ENCODE measurements around the gene FAM111A.
"Not testable (repeated sequence)": the region's sequence is repeated elsewhere in the genome, so short reads cannot be mapped to it uniquely, and the experiment has no call there.

Gene FAM111A

DNA sequence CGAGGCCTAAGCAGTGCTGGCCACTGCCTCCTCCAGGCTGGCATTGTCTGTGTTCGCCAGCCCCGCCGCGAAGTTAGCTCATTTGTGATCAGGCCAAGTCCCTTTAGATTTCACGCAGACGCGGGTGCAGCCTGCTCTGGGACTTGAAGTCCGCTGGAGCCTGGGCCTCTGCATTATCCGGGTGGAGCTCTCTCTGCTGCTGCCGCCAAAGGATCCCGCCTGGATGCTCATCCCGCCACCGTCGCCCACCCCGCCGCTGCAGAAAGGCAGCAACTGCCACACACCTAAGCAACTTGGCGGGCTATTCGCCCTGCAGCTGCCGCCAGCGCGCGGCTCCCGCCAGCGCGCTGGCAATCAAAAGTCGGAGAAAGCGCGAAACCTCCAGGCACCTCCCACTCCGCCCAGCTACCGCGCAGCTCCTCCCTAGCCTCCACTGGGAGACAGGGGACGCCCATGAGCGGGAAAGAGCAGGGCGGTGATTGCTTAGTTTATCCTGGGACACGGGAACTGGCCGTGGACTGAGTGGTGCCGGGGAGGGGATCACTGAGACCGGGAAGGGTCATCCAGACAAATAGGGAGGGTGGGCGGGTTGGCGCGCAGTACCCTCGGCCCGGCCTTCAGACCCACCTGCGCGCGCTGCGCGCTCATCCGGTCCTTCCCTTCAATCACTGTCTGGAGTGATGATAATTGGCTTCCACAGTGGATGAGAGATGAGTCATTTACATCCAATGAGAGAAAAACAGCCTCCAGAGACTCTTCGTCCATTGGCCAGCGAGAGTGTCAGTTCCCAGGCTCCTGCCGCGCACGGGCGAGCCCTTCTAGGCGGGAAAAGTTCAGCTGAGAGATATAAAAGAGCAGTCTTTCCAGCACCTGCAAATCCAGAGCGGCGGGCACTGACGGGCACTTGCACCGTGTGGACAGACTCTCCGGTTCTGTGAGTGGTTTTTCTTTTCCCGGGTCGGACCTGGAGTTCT lies 36.0 kb upstream of the FAM111A start, which contains the start of gene FAM111B:
Gene FAM111B, plus strand, starts transcription at position 875 of the 974 bp plus-strand sequence. CDS start 2,389 bp downstream, outside the sequence.
- DNase-seq (ENCODE audit: low spot score) = peak; percentile 84
- in situ Hi-C loops (cut with MboI; ENCODE audit: low sequenced_read_pairs, unreplicated experiment) = no loop called here
- TF ChIP-seq, protein P1, sequence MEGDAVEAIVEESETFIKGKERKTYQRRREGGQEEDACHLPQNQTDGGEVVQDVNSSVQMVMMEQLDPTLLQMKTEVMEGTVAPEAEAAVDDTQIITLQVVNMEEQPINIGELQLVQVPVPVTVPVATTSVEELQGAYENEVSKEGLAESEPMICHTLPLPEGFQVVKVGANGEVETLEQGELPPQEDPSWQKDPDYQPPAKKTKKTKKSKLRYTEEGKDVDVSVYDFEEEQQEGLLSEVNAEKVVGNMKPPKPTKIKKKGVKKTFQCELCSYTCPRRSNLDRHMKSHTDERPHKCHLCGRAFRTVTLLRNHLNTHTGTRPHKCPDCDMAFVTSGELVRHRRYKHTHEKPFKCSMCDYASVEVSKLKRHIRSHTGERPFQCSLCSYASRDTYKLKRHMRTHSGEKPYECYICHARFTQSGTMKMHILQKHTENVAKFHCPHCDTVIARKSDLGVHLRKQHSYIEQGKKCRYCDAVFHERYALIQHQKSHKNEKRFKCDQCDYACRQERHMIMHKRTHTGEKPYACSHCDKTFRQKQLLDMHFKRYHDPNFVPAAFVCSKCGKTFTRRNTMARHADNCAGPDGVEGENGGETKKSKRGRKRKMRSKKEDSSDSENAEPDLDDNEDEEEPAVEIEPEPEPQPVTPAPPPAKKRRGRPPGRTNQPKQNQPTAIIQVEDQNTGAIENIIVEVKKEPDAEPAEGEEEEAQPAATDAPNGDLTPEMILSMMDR (IDR thresholded peaks at IDR 0.05; ENCODE audit: borderline replicate concordance, control extremely low read depth, extremely low read depth, insufficient read depth, missing control alignments) = no peak

DNA sequence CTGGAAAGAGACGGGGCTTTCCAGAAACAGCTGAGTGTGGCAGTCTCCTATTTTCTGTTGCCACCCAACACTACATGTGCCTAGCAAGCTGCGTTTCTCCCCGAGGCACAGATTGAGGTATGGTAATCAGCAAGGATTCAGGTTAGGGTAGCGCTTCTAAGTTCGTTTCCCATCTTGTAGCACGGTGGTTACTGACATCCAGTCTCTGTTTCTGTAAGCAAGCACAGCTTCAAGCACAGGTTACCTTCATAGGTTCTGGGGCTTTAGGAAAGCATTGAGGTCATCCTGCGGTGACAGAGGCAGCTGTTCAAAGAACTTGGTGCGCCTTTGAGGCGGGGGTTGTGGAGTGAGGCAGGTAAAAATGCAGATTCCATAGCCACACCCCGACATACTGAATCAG lies 34.9 kb upstream of the FAM111A start:
- in situ Hi-C loops (cut with MboI; ENCODE audit: low sequenced_read_pairs, unreplicated experiment); DNase-seq (ENCODE audit: low spot score): not testable (repeated sequence)

DNA sequence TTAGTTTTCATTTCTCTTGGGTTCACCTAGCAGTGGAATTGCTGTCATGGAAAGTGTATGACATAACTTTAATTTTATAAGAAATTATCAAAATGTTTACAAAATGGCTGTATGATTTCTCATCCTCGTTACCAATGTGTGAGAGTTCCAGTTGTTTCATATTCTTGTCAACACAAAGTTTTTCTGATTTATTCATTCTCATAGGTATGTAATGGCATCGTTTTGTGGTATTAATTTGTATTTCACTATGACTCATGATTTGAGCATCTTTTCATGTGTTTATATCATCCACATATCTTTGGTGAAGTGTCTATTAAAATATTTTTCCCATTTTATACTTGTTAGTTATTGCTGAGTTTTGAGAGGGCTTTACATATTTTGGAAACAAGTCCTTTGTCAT lies 30.2 kb upstream of the FAM111A start:
- in situ Hi-C loops (cut with MboI; ENCODE audit: low sequenced_read_pairs, unreplicated experiment) = no loop called here
- TF ChIP-seq, protein P1 (IDR thresholded peaks at IDR 0.05; ENCODE audit: borderline replicate concordance, control extremely low read depth, extremely low read depth, insufficient read depth, missing control alignments) = no peak
- DNase-seq (ENCODE audit: low spot score) = no peak

DNA sequence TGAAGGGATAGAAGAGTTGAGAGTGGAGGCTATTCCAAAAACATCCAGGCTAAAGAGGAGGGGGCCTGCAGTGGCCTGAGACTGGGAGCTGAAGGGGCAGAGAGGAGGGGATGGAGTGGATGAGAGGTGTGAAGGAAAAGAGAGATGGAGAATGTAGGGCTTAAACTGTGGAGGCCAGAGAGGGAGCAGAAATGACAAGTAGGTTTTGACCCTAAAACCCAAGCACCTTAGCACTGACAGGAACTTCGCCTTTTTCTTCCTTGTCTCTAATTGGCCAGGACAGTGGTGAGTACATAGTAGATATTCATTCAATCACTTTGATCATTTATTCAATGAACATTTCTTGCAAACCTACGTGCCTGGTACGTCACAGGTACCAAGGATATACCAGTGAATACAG lies 28.3 kb upstream of the FAM111A start:
- DNase-seq (ENCODE audit: low spot score) = no peak
- in situ Hi-C loops (cut with MboI; ENCODE audit: low sequenced_read_pairs, unreplicated experiment) = no loop called here
- TF ChIP-seq, protein P1 (IDR thresholded peaks at IDR 0.05; ENCODE audit: borderline replicate concordance, control extremely low read depth, extremely low read depth, insufficient read depth, missing control alignments) = no peak

DNA sequence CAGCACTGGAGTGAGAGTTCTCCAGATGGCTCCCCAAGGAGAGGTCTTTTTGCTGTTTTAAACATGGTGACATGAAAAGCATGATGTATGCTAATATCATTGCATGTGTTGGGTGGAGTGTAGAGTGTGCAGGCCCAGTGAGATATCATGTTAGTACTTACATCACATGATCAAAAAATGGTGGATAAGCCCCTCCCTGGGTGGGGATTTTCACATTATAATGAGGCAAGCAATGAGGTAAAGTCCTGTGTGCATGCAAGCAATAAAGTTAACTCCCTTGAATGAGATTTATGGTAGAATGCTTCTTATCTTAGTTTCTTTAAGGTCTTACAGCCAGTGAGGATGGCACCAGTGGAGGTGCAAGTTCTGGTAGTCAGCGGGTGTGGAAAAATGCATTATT lies 27.1 kb upstream of the FAM111A start:
- TF ChIP-seq, protein P1 (IDR thresholded peaks at IDR 0.05; ENCODE audit: borderline replicate concordance, control extremely low read depth, extremely low read depth, insufficient read depth, missing control alignments) = no peak
- in situ Hi-C loops (cut with MboI; ENCODE audit: low sequenced_read_pairs, unreplicated experiment) = no loop called here
- no peak for DNase-seq (ENCODE audit: low spot score)

DNA sequence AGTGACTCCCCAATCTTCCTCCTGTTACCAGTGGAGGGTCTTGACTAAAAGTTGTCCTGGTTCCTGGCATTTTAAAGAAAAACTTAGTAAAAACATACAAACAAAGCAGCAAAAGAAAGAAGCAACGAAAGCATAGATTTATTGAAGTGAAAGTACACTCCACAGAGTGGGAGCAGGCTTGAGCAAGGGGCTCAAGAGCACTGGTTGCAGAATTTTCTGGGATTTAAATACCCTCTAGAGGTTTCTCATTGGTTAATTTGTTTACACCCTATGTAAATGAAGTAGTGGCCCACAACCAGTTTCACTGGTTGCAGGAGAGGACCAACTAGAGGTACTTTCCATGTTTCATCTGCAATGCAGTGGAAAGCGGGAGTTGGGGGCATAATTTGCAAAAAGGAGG lies 24.9 kb upstream of the FAM111A start:
- DNase-seq (ENCODE audit: low spot score) = no peak
- in situ Hi-C loops (cut with MboI; ENCODE audit: low sequenced_read_pairs, unreplicated experiment) = no loop called here
- TF ChIP-seq, protein P1 (IDR thresholded peaks at IDR 0.05; ENCODE audit: borderline replicate concordance, control extremely low read depth, extremely low read depth, insufficient read depth, missing control alignments) = no peak

DNA sequence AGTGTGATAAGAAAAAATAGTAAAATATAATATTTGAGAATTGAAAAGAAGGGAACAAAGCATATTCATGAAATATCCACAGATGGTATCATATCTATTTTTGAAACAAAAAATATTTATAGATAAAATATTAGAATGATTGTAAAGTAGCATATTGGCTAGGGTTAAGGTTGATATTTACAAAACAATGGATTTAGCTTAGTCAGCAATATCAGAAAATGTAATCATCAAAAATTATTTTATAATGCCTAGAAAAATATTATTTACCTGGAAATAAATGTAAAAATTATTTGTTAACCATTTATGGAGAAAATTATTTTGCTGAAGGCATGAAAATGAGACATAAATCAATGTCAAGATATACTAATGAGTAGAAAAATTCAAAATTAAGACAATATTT lies 22.8 kb upstream of the FAM111A start:
- DNase-seq (ENCODE audit: low spot score) = no peak
- TF ChIP-seq, protein P1 (IDR thresholded peaks at IDR 0.05; ENCODE audit: borderline replicate concordance, control extremely low read depth, extremely low read depth, insufficient read depth, missing control alignments) = no peak
- in situ Hi-C loops (cut with MboI; ENCODE audit: low sequenced_read_pairs, unreplicated experiment) = no loop called here

Measured in GM13976 (cell line).